DMS153 treated with DMSO at 0.1 percent for 48 hours (cell line): ENCODE measurements around the gene TPSD1.
"Not testable (repeated sequence)": the region's sequence is repeated elsewhere in the genome, so short reads cannot be mapped to it uniquely, and the experiment has no call there.

Source experiments
- DNase-seq: peaks from one replicate; lab custom pipeline; 2025; ENCODE audit not compliant: unreplicated experiment; lab: John Stamatoyannopoulos, UW

TPSD1 gene

DNA sequence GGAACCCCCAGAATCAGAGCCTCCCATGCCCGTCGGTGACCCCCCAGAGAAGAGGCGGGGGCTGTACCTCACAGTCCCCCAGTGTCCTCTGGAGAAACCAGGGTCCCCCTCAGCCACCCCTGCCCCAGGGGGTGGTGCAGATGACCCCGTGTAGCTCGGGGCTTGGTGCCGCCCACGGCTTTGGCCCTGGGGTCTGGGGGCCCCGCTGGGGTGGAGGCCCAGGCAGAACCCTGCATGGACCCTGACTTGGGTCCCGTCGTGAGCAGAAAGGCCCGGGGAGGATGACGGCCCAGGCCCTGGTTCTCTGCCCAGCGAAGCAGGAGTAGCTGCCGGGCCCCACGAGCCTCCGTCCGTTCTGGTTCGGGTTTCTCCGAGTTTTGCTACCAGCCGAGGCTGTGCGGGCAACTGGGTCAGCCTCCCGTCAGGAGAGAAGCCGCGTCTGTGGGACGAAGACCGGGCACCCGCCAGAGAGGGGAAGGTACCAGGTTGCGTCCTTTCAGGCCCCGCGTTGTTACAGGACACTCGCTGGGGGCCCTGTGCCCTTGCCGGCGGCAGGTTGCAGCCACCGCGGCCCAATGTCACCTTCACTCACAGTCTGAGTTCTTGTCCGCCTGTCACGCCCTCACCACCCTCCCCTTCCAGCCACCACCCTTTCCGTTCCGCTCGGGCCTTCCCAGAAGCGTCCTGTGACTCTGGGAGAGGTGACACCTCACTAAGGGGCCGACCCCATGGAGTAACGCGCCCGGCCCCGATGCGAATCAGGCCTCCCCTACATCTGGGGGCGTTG lies 34.8 kb upstream of the TPSD1 start:
- DNase-seq: no peak

DNA sequence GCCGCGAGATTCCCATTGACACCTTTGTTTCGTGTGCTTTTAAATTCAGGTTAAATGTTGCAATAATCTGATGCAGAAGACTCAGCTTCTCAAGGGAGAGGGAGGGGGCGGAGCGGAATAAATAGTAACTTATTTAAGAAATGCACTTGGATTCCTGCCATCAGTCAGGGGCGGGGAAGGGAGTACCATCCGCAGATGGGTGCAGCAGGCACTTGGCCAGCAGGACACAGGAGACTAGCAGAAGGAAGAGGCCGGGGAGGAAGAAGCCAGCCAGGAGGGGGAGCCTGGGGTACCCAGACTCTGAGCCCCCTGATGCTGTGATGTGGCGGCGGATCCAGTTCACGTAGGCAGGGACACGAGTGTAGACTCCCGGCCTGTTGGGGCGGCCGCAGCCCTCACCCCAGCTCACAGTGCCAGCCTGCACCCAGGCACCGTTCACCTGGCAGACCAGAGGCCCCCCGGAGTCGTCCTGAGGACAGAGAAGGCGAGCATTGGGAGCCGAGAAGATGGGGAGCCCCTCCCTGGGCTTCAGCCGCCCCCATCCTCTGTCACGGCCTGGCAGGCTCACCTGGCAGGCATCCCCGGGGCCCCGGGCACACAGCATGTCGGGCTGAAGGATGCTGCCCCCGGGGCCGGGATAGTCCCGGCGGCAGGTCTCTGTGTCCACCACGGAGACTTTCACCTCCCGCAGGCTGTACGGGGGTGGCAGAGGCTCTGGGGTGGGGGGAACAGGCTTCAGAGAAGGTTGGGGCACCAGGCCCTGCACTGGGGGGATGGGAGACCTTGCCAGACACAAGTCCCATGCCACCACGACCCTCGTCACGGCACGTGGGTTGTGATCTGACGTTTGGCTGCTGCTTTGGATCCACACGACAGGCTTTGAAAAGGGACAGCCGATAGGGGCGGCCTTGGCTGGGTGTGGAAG lies 34.0 kb upstream of the TPSD1 start:
- no peak for DNase-seq

DNA sequence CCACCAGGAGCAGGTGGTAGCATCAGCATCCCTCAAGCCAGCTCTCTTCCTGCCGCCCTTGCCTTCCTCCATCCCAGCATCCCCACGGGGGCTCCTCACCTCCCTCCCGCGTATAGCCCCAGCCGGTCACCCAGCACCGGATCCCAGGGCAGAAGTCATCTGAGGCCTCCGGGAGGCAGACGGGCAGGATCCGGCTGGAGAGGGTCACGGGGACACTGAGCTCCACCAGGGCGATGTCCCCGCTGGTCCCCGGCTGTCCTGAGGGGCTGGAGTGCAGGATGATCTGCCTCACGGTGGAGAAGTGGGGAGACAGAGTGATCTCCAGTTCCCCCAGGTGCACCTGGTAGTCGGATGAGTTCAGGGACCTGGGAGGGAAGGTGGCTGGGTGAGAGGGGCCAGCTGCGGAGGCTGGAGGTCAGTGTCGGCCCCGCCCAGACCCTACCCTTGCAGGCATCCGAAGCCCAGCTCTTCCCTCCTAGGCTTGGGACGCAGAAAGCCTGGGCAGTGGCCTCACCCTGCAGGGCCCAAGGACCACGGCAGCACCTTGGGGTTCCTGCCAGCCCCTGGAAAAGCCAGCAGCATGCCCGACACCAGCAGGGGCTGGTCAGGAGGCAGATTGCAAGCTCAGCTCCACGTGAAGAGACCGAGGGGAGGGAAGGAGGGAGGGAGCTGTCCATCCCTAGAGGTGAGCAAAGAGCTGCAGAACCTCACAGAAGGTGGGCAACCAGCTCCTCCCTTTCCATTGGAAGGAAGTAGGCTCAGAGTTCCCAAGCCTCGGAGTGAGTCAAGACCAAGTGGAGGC lies 33.1 kb upstream of the TPSD1 start:
- DNase-seq: no peak

DNA sequence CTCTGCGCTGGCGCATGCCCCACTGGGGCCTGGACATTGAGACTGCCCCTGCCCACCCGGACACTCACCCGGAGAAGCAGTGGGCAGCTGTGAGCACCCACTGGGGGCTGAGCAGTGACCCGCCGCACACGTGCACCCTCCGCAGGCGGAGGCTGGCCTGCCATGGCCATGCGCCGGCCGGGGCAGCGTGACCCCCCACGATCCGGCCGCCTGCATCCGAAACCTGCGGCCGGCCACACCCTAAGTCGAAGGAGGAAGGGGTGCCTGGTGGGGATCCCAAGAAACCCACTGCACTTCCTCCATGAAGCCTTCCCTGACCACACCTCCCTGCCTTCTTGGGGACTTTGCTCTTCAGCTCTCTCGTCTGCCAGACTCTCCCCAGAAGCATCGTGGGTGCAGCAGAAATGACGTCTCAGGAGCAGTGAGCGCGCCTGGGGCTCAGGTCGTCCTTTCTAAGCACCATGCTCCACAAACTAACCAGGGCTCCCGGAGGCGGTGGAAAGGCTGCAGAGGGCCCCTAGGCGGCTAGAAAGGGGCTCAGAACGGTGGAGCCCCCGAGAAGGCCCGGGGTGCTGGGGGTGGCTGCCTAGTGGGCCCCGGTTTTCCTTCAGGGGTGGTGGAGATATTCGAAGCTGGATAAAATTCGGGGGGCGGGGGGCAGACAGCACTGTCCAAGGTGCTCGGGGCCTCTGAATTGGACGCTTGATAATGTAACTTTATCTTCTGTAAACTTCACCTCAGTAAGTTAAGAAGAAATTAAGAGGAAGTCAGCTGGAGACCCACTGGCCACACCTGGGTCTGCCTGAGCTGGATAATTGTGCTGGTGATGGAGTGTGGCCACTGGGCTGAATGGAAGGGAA lies 32.3 kb upstream of the TPSD1 start:
- no peak for DNase-seq

DNA sequence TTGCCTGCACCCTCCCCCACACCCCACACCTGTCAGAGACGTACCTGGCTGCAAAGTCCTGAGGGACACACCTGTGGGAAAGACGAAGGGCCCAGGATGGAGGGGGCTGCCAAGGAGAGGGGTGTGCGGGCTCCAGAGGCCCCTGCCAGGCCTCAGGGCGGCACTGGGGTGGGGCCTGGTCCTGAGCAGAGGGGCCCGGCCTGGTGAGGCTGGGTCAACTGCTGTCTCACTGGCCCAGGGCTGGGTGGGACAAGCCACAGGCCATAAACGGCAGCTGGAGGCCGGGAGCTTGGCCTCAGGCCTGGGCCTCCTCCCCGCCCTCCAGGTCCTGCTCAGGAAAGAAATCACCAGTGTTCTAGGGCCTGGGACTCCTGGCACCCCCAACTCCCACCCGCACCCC lies 31.3 kb upstream of the TPSD1 start:
- no peak for DNase-seq

DNA sequence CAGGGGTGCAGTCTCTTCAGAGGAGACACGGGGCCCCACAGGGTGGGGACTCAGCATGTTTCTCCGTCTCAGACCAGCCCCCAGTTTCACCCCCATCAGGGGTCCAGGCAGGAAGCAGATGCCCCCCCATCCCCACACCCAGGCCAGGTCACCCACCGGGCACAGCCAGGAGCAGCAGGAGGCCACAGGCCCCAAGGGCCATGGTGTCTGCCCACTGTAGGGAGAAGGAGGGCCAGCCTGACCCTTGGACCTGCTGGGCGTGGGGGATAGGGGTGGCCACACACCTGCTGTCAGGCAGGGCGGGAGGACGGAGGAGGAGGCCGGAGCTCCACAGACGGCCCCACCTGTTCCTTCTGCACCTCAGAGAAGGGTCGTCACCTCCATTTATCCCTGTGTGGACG lies 30.8 kb upstream of the TPSD1 start, which contains the start of gene TPSG1:
Gene TPSG1 (minus strand): TSS at position 218 of the 401 bp plus-strand sequence. CDS start 16 bp downstream, at position 202.
- no peak for DNase-seq

DNA sequence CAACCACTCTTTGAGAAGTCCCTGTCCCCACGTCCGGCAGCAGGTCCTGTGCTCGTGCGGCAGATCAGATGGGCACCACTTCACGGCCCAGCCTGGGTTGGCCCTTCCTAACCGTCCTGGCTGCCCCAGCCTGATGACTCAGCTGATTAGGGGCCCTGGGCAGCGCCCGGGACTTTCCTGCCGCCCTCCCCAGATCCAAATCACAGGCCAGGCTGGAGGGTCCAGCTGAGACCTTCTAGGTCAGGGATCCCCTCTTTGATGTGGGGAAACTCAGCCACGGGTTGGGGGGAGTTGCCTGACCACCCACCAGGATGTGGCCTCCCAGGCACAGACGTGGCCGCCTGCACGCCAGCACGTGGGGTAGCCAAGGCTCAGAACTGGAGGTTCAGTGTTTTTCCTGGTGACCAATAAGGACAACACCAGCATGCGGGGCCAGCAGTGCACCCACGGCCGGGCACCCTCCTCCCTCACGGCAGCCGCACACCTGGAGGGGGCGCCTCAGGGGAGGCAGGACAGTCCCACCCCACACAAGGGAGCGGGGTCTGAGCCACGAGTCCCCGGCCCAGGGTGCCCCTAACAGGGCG lies 30.0 kb upstream of the TPSD1 start:
- DNase-seq: not testable (repeated sequence)

DNA sequence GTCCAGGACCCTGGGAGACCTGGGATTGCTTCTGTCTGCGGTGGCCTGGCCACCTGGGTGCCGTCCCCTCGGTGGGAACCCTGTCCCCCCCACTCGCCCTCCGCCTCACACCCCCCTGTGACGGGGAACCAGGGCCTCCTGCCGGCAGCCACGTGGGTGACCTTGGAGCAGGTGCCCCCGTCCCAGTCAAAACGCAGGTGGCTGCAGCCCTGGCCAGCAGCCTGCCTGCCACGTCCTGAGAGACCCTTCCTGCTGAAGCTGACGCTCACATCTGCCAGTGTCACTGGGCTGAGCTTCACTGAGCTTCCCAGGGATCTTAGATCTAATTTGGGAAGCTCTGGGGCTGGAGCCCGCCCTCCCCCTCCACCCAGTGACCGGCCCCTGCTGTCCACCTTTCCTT lies 29.2 kb upstream of the TPSD1 start:
- not testable (repeated sequence) for DNase-seq

DNA sequence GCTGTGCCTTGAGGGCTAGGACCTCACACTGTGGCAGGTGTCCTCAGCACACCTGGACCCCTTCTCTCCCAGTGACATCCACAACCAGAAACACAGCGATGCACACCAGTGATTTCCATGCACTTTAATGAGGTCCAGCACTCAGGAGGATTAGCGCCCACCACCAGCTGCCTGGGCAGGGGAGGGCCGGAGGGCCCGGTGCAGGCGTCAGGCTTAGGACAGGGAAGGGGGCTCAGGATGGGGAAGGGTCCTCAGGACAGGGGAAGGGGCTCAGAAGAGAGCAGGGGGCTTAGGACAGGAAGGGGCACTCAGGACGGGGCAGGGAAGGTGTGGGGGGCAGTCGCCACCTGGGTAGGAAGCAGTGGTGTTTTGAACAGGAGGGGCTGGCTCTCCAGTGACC lies 27.6 kb upstream of the TPSD1 start:
- not testable (repeated sequence) for DNase-seq

DNA sequence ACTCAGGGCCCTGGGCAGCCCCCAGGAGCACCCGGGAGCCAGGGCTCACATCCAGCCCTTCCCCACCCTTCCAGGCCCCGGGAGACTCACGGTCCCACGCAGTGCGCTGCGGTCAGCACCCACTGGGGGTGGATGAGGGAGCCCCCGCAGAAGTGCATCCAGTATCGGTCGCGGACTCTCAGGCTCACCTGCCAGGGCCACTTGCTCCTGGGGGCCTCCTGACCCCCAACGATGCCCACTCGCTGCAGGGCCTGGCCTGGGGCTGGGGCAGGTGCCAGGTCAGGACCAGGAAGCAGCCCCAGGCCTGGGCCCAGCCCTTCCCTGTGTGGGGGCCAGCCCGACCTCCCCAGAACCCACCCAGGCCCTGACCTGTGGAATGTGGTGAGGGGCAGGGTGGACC lies 26.4 kb upstream of the TPSD1 start:
- DNase-seq: not testable (repeated sequence)

DNA sequence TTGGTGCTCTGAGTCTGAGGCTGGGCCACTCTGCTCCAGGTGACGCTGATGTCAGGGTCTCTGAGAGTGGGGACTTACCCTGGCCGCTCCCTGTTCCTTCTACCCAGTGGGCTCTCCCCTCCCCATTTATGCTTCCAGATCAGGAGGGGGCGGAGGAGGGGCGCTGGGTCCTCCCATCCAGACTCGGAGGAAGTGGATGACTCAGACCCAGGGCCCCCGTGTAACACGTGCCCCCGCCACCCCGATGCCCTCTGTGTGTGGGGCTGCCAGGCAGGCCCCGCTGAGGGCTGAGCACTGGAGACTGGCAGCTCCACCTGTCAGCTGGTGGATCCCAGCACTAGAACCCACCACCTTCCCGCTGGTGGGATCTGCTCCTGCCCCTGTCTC lies 25.8 kb upstream of the TPSD1 start, which contains the start of gene TPSB2:
Gene TPSB2 (minus strand): TSS at position 101 of the 387 bp plus-strand sequence. CDS start 233 bp downstream, outside the sequence.
- DNase-seq: not testable (repeated sequence)

DNA sequence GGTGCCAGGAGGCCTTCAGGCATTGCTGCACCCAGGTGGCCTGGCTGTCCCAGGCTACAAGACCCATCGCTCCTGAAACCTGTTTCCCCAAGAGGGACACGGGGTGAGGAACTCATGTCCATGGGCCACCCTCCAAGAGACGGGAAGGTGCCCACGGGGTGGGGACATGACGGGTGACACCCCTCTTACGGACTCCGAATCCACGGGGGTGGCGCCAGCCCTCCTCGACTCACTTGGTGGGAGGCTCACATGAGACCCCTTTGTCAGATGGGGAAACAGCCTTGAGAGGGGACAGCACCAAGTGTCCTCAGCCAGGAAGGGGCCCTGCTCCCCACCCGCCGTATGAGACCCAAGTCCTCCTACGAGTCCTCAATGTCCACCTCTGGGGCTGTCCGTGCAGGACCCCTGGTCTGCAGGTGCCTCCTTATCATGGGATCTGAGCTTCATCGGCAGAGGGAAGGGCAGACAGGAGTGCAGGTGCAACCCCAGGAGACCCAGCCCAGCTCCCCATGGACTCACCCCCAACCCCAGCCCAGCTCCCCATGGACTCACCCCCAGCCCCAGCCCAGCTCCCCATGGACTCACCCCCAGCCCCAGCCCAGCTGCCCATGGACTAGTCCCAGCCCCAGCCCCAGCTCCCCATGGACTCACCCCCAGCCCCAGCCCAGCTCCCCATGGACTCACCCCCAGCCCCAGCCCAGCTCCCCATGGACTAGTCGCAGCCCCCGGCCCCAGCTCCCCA lies 25.2 kb upstream of the TPSD1 start:
- DNase-seq: not testable (repeated sequence)

DNA sequence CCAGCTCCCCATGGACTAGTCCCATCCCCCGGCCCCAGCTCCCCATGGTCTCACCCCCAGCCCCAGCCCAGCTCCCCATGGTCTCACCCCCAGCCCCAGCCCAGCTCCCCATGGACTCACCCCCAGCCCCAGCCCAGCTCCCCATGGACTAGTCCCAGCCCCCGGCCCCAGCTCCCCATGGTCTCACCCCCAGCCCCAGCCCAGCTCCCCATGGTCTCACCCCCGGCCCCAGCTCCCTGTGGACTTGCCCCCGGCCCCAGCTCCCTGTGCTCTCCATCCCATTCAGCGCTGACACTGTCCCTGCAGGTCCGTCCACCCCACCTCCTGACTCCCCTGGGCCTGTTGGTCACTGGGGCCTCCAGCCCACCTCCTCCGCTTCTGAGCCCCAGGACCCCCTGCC lies 24.6 kb upstream of the TPSD1 start:
- DNase-seq: not testable (repeated sequence)

DNA sequence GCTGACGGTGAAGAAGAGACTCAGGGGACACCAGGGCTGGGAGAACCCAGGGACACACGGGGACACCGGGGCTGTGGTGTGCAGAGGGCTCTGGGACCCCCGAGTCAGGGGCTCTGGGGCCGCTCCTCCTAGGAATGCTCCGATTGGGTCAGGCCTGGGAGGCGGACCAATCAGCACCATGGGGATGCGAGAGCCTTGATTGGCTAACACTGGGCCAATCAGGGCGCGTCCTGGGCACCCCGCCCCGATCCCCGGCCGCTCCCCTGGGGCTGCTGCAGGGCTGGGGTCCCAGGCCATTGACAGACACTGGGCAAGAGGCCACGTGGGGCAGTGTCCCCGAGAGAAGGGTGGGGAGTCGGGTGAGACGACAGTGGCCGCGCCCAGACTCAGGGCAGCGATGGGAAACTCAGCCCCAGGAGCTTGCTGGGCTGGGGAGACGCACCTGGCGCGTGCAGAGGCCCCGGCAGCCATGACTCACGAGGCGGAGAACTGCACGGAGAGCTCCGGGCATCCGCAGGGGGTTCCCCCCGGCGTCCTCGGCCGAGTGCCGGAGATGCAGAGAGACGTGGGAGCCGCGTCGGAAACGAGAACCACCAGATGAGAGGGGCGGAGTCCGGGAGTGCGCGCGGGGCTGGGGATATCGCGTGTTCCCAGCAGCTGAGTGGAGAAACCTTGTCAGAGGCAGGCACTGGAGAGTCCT lies 23.7 kb upstream of the TPSD1 start:
- not testable (repeated sequence) for DNase-seq

DNA sequence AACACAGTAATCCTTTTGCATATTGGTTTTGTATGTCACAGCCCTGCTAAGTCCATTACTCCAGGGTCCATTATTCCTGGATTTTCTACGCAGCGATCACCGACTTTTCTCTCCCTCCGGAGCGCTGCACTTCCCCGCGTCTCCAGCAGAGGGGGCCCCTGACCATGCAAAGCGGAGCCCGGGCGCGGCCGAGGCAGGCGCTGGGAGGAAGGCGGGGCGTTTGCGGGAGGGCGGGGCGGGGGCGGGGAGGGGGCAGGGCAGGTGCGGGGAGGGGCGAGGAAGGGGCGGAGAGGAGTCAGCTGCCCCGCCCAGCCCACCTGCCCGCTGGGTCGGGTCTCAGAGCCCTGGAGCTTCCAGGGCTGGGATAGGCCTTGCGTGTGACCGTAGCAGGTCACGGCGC lies 19.2 kb upstream of the TPSD1 start:
- DNase-seq: not testable (repeated sequence)

DNA sequence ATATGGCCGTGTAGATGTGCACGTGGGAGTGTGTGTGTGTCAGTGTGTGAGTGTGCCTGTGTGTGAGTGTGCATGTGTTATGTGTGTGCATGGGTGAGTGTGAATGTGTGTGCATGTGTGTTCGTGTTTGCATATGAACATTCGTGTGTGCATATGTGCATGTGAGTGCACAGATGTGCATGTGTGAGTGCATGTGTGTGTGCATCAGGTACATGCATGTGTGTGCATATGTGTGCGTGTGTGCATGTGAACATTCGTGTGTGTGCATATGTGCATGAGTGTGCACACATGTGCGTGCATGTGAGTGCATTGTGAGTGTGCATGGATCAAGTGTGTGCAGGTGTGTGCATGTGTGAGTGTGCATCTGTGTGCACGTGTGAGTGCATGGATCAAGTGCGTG lies 17.9 kb upstream of the TPSD1 start:
- no peak for DNase-seq

DNA sequence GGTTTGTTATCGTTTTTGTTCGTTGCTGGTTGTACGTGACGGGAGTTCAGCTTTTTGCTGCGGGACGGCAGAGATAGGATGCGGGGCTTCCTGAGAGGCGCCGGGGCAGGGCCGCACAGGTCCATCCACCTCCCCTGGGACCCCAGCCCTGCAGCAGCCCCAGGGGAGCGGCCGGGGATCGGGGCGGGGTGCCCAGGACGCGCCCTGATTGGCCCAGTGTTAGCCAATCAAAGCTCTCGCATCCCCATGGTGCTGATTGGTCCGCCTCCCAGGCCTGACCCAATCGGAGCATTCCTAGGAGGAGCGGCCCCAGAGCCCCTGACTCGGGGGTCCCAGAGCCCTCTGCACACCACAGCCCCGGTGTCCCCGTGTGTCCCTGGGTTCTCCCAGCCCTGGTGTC lies 17.0 kb upstream of the TPSD1 start:
- not testable (repeated sequence) for DNase-seq

DNA sequence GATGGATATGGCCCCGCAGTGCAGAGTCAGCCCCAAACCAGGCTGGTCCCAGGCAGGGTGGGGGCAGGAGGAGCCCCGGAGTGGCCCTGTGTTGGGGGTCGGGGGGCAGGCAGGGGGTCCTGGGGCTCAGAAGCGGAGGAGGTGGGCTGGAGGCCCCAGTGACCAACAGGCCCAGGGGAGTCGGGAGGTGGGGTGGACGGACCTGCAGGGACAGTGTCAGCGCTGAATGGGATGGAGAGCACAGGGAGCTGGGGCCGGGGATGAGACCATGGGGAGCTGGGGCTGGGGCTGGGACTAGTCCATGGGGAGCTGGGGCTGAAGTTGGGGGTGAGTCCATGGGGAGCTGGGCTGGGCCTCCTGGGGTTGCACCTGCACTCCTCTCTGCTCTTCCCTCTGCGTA lies 16.3 kb upstream of the TPSD1 start:
- DNase-seq: not testable (repeated sequence)
